GM21737 (cell line): ENCODE data around the gene ZNF260.
"Not testable (repeated sequence)": the region's sequence is repeated elsewhere in the genome, so short reads cannot be mapped to it uniquely, and the experiment has no call there.

ENCODE experiments used
- ATAC-seq: cut with Tn5 transposase; IDR thresholded peaks from one replicate; pipeline ENCODE4 v1.9.1; 2021; ENCODE audit warnings: mild to moderate bottlenecking, moderate library complexity; ENCODE audit not compliant: unreplicated experiment

Gene ZNF260

GRCh38 chr19:36528194-36528920 is at the start of gene ZNF260:
Gene ZNF260 (minus strand): TSS chr19:36528271. CDS start chr19:36515238, 13,033 bp downstream.
- ATAC-seq, result peak; percentile 85

- no peak for ATAC-seq
Observed at GRCh38 chr19:36577271-36577996, 49.4 kb upstream of the ZNF260 start.

GRCh38 chr19:36574741-36575140 is 46.7 kb upstream of the ZNF260 start:
- ATAC-seq, result no peak

GRCh38 chr19:36573895-36574720 is 46.0 kb upstream of the ZNF260 start:
- no peak for ATAC-seq

GRCh38 chr19:36573020-36573894 is 45.2 kb upstream of the ZNF260 start, which contains the start of gene ZNF529:
Gene ZNF529 (minus strand): TSS chr19:36573292. CDS start chr19:36572346, 946 bp downstream.
- peak; percentile 86 for ATAC-seq

- ATAC-seq, result no peak
Observed at GRCh38 chr19:36572593-36573019, 44.5 kb upstream of the ZNF260 start.

- ATAC-seq, result no peak
Observed at GRCh38 chr19:36564391-36564790, 36.3 kb upstream of the ZNF260 start.

- no peak for ATAC-seq
Observed at GRCh38 chr19:36547001-36547732, 19.1 kb upstream of the ZNF260 start.

GRCh38 chr19:36528921-36529518 is 949 bp upstream of the ZNF260 start:
- ATAC-seq, result no peak

GRCh38 chr19:36527873-36528193 is 238 bp downstream of the ZNF260 start:
- no peak for ATAC-seq

- ATAC-seq, result no peak
Observed at GRCh38 chr19:36527341-36527740, 730 bp downstream of the ZNF260 start.

- no peak for ATAC-seq
Observed at GRCh38 chr19:36526581-36526980, 1.5 kb downstream of the ZNF260 start.

GRCh38 chr19:36524617-36525016 is 3.5 kb downstream of the ZNF260 start:
- ATAC-seq, result no peak

- no peak for ATAC-seq
Observed at GRCh38 chr19:36514012-36514612, 14.0 kb downstream of the ZNF260 start.

- no peak for ATAC-seq
Observed at GRCh38 chr19:36508325-36508724, 19.7 kb downstream of the ZNF260 start.

GRCh38 chr19:36501973-36502372 is 26.1 kb downstream of the ZNF260 start:
- no peak for ATAC-seq

- no peak for ATAC-seq
Observed at GRCh38 chr19:36497001-36497400, 31.1 kb downstream of the ZNF260 start.

- ATAC-seq, result not testable (repeated sequence)
Observed at GRCh38 chr19:36492689-36493453, 35.2 kb downstream of the ZNF260 start.
